ENCODE measurements around the gene TMEM205. TPM values are rescaled to one million over a fixed set of nuclear protein-coding genes. Genes with fewer than 3 reads are reported as not detected.
A peak's percentile ranks its signal among the peaks of the same experiment; 100 is the strongest.

Gene TMEM205
- total RNA-seq, 4 donors from 2014 or later: 77.6 to 212 (median 168) TPM

GRCh38 chr19:11295180-11295579, 50.9 kb downstream of the TMEM205 start:
- Histone ChIP-seq H3K4me3 (no peak overlapping the region), H3K27ac (no peak overlapping the region), H3K36me3 (no peaks in the 10 kb centered on the region), H3K4me1 (peaks cover 0 to 5% (median 0%) of the 10 kb centered on the region in 4 donors), H3K27me3 (no peaks in the 10 kb centered on the region), H3K9me3 (no peaks in the 10 kb centered on the region)
- no peak for DNase-seq
- no peak for TF ChIP-seq POLR2A (IDR thresholded peaks at IDR 0.05)
- TF ChIP-seq CTCF (IDR thresholded peaks at IDR 0.05): no peak

GRCh38 chr19:11293433-11294389, 52.4 kb downstream of the TMEM205 start:
- Histone ChIP-seq H3K4me3 (peak overlapping the region in 2 of 4 donors; percentile 5 to 6), H3K27me3 (no peaks in the 10 kb centered on the region), H3K9me3 (no peaks in the 10 kb centered on the region), H3K4me1 (peaks cover 0 to 5% (median 0%) of the 10 kb centered on the region in 4 donors), H3K36me3 (no peaks in the 10 kb centered on the region), H3K27ac (no peak overlapping the region)
- TF ChIP-seq CTCF (IDR thresholded peaks at IDR 0.05) (peak; percentile 77 to 97 (median 94)), POLR2A (IDR thresholded peaks at IDR 0.05) (no peak)
- DNase-seq: peak; percentile 78 to 94 (median 93)

Other genes with a start within 250 kb of the TMEM205 start
- 10 to 100 TPM in 2 of 4 donors, 1 to 10 TPM in 2; 1.7 to 28.9 (median 8.4) TPM for gene SPC24, start 190.5 kb downstream of the TMEM205 start, total RNA-seq
- 100 to 1,000 TPM in 1 of 4 donors, 10 to 100 TPM in 3; 41.9 to 283 (median 68.4) TPM for gene KANK2, start 148.7 kb downstream of the TMEM205 start, total RNA-seq
- not detected for gene ANGPTL8, start 106.6 kb downstream of the TMEM205 start, total RNA-seq
- 100 to 1,000 TPM in 3 of 4 donors, 10 to 100 TPM in 1; 66.4 to 194 (median 157) TPM for gene DOCK6, start 83.7 kb downstream of the TMEM205 start, total RNA-seq
- not detected for gene TSPAN16, start 50.1 kb downstream of the TMEM205 start, total RNA-seq
- 10 to 100 TPM in 3 of 4 donors, 1 to 10 TPM in 1; 9.5 to 16.4 (median 12.7) TPM for gene RAB3D, start 6.6 kb downstream of the TMEM205 start, total RNA-seq
- 100 to 1,000 TPM in 1 of 4 donors, 10 to 100 TPM in 3; 25.6 to 157 (median 65.6) TPM for gene CCDC159, start 251 bp upstream of the TMEM205 start, total RNA-seq
- gene PLPPR2, start 9.2 kb upstream of the TMEM205 start, total RNA-seq: 10 to 100 TPM in 2 of 4 donors, 1 to 10 TPM in 2; 6.8 to 18.2 (median 10.1) TPM
- 1 to 10 TPM in 2 of 4 donors, under 1 TPM in 1, not detected in 1; 0.76 to 3.2 (median 1.9) TPM for gene SWSAP1, start 28.4 kb upstream of the TMEM205 start, total RNA-seq
- gene EPOR, start 38.0 kb upstream of the TMEM205 start, total RNA-seq: 1 to 10 TPM; 1.2 to 5.0 (median 3.0) TPM
- gene RGL3, start 73.0 kb upstream of the TMEM205 start, total RNA-seq: 10 to 100 TPM in 1 of 4 donors, 1 to 10 TPM in 3; 2.5 to 51.2 (median 6.3) TPM
- gene ODAD3, start 88.9 kb upstream of the TMEM205 start, total RNA-seq: 1 to 10 TPM in 1 of 4 donors, not detected in 3; 1.5 TPM
- gene PRKCSH, start 89.4 kb upstream of the TMEM205 start, total RNA-seq: 100 to 1,000 TPM; 161 to 239 (median 194) TPM
- gene ELAVL3, start 134.8 kb upstream of the TMEM205 start, total RNA-seq: under 1 TPM in 1 of 4 donors, not detected in 3; 0.95 TPM
- 10 to 100 TPM in 3 of 4 donors, 1 to 10 TPM in 1; 8.6 to 33.7 (median 23.3) TPM for gene ZNF653, start 159.6 kb upstream of the TMEM205 start, total RNA-seq
- 10 to 100 TPM; 50.1 to 94.0 (median 70.4) TPM for gene ECSIT, start 182.9 kb upstream of the TMEM205 start, total RNA-seq
- gene CNN1, start 192.6 kb upstream of the TMEM205 start, total RNA-seq: 10 to 100 TPM; 21.2 to 88.2 (median 25.7) TPM
- gene ELOF1, start 213.0 kb upstream of the TMEM205 start, total RNA-seq: 10 to 100 TPM; 30.5 to 39.2 (median 32.2) TPM
- gene ACP5, start 231.4 kb upstream of the TMEM205 start, total RNA-seq: 10 to 100 TPM; 16.5 to 36.3 (median 23.4) TPM